ENCODE data around the gene CEACAM21. TPM values are rescaled to one million over a fixed set of nuclear protein-coding genes. Genes with fewer than 3 reads are reported as not detected.

Gene CEACAM21
- total RNA-seq, 1 experiment from 2014 or later = 0.35 TPM

- ChIA-PET CTCF (interaction anchor here (1.0 to 1.3 kb wide), 3 partner anchors 27 to 116 kb away, joined by 3 to 4 read pairs (median 4); no protein-coding TSS in a partner anchor), POLR2A (no interaction called here)
- peaks cover 55% of the 10 kb centered on the region for H3K27me3 Mint-ChIP-seq (ENCODE audit: low read depth)
- no peak overlapping the region for H3K27ac Mint-ChIP-seq
- H3K36me3 Mint-ChIP-seq = no peaks in the 10 kb centered on the region
- ATAC-seq (no peak), DNase-seq (ENCODE audit: low spot score) (no peak)
- H3K4me3 Mint-ChIP-seq = no peak overlapping the region
- H3K4me1 Mint-ChIP-seq = no peaks in the 10 kb centered on the region
- peaks cover 4% of the 10 kb centered on the region; the same call in 1 of the 2 replicates for H3K9me3 Mint-ChIP-seq
- TF ChIP-seq JUN (CRISPR knock-in tag; IDR thresholded peaks at IDR 0.05) (no peak), HMGA2 (CRISPR knock-in tag; IDR thresholded peaks at IDR 0.05) (no peak), NR3C1 (CRISPR knock-in tag; conservative IDR thresholded peaks at IDR 0.05; ENCODE audit: low read depth) (no peak), ZNF232 (CRISPR knock-in tag; IDR thresholded peaks at IDR 0.05) (no peak), ZNF317 (CRISPR knock-in tag; IDR thresholded peaks at IDR 0.05; ENCODE audit: borderline replicate concordance, low read depth) (no peak), ATF6 (CRISPR knock-in tag; IDR thresholded peaks at IDR 0.05) (no peak), NFATC4 (CRISPR knock-in tag; IDR thresholded peaks at IDR 0.05) (no peak)
- TF ChIP-seq, protein P1, sequence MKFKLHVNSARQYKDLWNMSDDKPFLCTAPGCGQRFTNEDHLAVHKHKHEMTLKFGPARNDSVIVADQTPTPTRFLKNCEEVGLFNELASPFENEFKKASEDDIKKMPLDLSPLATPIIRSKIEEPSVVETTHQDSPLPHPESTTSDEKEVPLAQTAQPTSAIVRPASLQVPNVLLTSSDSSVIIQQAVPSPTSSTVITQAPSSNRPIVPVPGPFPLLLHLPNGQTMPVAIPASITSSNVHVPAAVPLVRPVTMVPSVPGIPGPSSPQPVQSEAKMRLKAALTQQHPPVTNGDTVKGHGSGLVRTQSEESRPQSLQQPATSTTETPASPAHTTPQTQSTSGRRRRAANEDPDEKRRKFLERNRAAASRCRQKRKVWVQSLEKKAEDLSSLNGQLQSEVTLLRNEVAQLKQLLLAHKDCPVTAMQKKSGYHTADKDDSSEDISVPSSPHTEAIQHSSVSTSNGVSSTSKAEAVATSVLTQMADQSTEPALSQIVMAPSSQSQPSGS (CRISPR knock-in tag; IDR thresholded peaks at IDR 0.05; ENCODE audit: borderline replicate concordance, low read depth) = no peak
Observed at GRCh38 chr19:41590936-41591335, 15.0 kb downstream of the CEACAM21 start.

GRCh38 chr19:41591951-41592562 is 16.1 kb downstream of the CEACAM21 start:
- Mint-ChIP-seq H3K4me1 (no peaks in the 10 kb centered on the region), H3K27me3 (ENCODE audit: low read depth) (peaks cover 66% of the 10 kb centered on the region), H3K27ac (no peak overlapping the region), H3K36me3 (no peaks in the 10 kb centered on the region), H3K9me3 (peaks cover 4% of the 10 kb centered on the region; the same call in 1 of the 2 replicates), H3K4me3 (no peak overlapping the region)
- ATAC-seq (peak; percentile 56), DNase-seq (ENCODE audit: low spot score) (peak; percentile 22)
- CTCF ChIA-PET = interaction anchor here (0.6 to 4.5 kb wide), 8 partner anchors 21 to 153 kb away, joined by 3 to 20 read pairs (median 5); partner anchors contain the start of gene DMAC2
- TF ChIP-seq SP1 (CRISPR knock-in tag; conservative IDR thresholded peaks at IDR 0.05) (no peak), NFE2L1 (CRISPR knock-in tag; IDR thresholded peaks at IDR 0.05) (no peak), ZNF138 (CRISPR knock-in tag; conservative IDR thresholded peaks at IDR 0.05) (no peak), CDX4 (CRISPR knock-in tag; IDR thresholded peaks at IDR 0.05; ENCODE audit: borderline replicate concordance) (no peak), ESRRA (CRISPR knock-in tag; IDR thresholded peaks at IDR 0.05; ENCODE audit: borderline replicate concordance) (no peak), KAT7 (CRISPR knock-in tag; IDR thresholded peaks at IDR 0.05; ENCODE audit: borderline replicate concordance) (no peak), PRRX2 (CRISPR knock-in tag; IDR thresholded peaks at IDR 0.05) (no peak), NFATC4 (CRISPR knock-in tag; IDR thresholded peaks at IDR 0.05) (no peak), CTCF (IDR thresholded peaks at IDR 0.05) (no peak), GRHL2 (CRISPR knock-in tag; IDR thresholded peaks at IDR 0.05; ENCODE audit: insufficient replicate concordance, severe bottlenecking) (no peak), STAT6 (CRISPR knock-in tag; conservative IDR thresholded peaks at IDR 0.05; ENCODE audit: low read depth) (no peak), RORB (CRISPR knock-in tag; IDR thresholded peaks at IDR 0.05) (no peak)
- TF ChIP-seq, protein P2, sequence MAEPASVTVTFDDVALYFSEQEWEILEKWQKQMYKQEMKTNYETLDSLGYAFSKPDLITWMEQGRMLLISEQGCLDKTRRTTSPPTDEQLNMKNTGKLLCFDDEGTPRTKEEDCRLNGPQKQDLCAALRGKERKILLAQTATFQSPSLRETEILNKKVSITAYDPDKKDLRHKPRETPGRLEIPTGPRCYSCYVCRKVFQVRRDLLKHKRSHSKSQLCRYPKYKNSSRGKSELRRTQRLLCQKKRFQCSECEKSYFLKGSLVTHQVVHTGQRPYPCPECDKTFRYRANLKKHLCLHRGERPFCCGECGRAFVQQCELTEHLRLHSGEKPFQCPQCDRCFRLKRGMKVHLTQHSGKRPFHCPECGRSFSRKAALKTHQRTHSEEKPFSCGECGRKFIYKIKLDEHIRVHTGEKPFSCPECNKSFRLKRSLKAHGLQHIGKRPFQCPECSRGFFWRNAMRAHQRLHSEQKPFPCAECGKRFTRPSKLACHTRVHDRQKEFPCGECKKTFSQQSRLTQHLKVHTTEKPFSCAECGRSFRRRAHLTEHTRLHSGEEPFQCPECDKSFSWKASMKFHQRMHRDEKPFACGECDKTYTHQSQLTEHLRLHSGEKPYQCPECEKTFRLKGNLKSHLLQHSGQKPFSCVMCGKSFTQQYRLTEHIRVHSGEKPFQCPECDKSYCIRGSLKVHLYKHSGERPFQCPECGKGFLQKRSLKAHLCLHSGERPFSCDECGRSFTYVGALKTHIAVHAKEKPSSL (CRISPR knock-in tag; conservative IDR thresholded peaks at IDR 0.05) = no peak
- POLR2A ChIA-PET = no interaction called here

Data from WTC11 (cell line).